Inflammatory macrophage treated with lipopolysaccharide for 4 hours (primary cell): ENCODE results near the gene U2SURP.
A peak's percentile ranks its signal among the peaks of the same experiment; 100 is the strongest.
"Not testable (repeated sequence)": the region's sequence is repeated elsewhere in the genome, so short reads cannot be mapped to it uniquely, and the experiment has no call there.

Source experiments
- DNase-seq: peaks from one replicate; pipeline ENCODE4 v3.0.0-alpha.2; 2020

Gene U2SURP

GRCh38 chr3:143073983-143074382 lies 72.6 kb downstream of the U2SURP start:
- not testable (repeated sequence) for DNase-seq

GRCh38 chr3:143078883-143079282 lies 77.5 kb downstream of the U2SURP start:
- no peak for DNase-seq

DNA sequence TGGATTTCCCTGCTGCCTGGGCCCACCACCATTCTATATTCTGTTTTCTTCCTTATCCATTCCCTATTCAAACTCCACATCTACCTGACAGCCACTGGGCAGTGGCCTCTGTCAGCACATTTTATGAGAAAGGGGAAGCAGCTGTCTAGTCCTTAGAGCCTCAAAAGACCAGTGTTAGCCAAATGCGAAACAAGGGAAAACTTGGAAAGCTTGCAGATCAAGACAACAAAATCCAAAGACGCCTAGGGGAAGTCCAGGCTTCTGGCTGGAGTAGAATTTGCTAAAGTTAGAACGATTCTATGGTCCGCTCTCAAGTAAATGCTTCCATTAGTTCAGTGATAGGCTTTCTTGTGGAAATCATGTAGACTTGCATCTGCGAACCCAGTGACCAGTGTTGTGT lies 78.8 kb downstream of the U2SURP start:
- no peak for DNase-seq

GRCh38 chr3:143081365-143081764 lies 80.0 kb downstream of the U2SURP start:
- no peak for DNase-seq

- peak; percentile 51 for DNase-seq
Measured at GRCh38 chr3:143081844-143082778, 80.7 kb downstream of the U2SURP start.

DNA sequence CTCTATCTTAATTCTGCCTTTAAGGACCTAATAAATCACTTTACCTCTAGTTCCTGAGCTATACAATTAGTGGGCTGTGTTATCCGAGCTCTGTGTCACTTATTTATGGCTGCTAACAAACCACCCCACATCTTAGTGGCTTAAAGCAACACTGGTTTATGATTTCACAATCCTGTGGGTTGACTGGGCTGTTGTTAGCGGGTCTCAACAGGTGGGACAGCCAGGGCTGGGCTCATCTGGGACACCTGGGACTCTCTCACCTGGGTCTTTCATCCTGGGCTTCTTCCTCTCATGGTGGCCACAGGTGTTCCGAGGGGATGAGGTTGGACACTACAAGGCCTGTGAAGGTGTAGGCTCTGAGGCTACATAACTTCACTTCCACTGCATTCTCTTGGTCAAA lies 82.4 kb downstream of the U2SURP start:
- DNase-seq: no peak

- DNase-seq: peak; percentile 95
Measured at GRCh38 chr3:143084856-143085731, 83.7 kb downstream of the U2SURP start.

- no peak for DNase-seq
Measured at GRCh38 chr3:143088835-143089234, 87.5 kb downstream of the U2SURP start.

- no peak for DNase-seq
Measured at GRCh38 chr3:143089965-143090364, 88.6 kb downstream of the U2SURP start.

DNA sequence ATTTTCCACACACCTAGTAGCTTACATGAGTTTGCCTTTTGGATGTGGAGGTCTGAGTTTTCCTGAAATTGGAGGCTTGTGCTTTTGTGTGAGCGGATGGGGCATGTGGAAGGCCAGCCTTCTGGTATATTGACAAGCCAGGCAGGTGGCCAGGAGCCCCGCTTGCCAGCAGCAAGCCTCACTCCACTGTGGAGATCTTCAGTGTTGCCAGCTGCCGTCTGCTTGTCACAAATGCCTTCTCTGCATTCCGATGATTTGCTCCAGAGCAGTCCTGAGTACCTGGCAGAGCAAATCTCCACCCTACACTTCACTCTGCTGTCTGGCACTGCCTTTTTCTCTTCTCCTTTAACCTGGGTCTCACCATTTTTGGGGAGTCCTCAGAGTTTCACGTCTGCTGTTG lies 89.1 kb downstream of the U2SURP start:
- no peak for DNase-seq

- DNase-seq: no peak
Measured at GRCh38 chr3:143090976-143091837, 89.8 kb downstream of the U2SURP start.

DNA sequence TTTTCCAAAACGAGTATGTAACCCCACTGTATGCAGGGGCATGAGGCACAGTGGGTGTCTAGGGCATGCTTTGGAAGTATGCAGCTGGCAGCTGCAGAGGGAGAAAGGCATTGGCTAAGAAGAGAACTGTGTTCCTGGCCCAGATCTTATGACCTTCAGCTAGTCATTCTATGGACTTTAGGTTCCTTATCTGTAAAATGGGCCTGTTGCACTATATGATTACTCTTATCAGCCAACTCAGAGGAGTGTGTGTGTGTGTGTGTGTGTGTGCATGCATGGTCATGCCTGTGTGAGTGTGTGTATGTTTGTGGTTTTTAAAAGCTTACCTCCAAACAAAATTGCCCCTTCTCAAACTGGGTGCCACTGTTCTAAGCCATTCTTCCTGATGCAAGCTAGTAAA lies 90.8 kb downstream of the U2SURP start:
- no peak for DNase-seq

GRCh38 chr3:143095813-143096212 lies 94.4 kb downstream of the U2SURP start:
- no peak for DNase-seq

DNA sequence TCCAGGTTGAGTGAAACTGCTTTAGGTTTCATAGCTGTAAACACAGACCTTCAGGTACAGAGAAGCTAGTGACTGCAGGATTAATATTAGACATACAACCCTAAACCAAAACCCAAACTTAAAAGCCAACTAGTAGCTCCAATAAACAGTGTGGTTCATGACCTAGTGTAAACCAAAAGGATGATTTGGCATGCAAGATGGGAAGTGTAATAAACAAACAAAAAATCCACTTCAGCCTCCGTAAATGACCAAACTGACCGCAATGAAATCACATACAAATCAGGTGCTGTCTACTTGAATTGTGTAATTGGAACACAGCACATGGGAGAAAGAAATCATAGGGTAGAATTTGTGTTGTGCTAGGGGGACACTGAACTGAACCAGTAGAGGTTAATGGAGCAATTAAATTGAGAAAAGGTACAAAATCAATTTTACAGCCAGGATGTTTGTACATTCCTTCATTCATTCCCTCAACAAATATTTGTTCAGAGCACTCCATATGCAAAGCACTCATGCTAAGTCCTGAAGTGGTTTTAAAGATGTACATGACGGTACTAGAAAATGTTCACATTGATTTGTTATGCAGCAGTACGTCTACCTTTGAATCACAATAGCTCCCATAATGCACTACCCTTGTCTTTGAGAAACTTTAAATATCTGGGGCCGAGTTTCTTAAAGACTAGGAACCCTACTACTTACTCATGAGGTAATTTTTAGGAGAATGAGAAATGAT lies 96.8 kb downstream of the U2SURP start:
- no peak for DNase-seq

DNA sequence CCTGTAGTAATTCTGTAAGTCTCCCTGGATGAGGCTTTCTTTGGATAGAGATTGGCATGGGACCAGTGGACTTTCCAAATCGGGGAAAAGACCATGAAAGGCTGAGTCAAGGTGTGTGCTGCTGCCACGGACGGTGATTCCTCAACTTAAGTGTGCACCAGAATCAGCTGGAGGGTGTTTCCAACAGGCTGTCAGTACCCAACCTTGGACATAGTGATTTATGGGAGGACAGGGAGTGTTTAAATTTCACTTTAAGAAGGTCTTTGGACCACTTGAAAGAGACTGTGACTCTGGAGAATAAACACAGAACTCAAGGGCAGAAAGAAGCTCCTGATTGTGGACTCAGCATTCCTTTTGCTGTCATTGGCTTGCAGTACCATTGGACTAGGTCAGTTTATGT lies 97.8 kb downstream of the U2SURP start:
- DNase-seq: no peak

DNA sequence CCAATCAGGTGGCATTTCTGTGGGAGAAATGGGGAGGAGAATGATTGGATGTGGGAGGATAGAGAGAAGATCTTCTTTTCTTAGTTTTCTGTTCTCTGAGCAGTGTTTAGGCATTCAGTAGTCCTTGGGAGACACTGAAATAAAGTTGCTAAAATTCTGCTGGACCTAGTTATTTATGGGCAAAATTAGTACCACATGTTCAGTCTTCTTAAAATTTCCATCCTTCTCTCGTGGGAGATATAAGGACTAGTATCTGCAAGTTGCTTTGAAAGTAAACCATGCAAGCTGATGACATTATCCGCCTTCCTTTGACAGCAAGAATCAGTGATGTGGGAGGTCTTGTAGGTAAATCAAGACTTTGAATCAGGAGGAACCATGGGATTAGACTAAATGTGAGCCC lies 98.3 kb downstream of the U2SURP start:
- no peak for DNase-seq

DNA sequence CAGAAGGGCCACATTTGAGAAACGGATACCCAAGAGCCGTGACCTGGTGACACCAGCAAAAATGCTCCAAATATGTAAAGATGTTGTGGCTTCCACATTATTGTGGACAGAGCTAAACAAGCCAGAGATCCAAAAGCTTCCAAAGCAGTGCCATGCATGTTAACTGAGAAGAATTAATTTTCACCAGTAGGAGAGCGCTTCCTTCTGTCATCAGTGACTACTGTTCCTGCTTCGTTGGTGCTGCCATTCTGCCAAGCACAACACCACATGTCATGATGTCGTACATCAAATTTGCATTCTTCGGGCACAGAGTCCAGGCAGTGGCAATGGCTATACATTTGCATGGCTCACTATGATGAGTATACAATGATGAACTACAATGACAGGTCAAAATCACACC lies 99.1 kb downstream of the U2SURP start:
- no peak for DNase-seq

DNA sequence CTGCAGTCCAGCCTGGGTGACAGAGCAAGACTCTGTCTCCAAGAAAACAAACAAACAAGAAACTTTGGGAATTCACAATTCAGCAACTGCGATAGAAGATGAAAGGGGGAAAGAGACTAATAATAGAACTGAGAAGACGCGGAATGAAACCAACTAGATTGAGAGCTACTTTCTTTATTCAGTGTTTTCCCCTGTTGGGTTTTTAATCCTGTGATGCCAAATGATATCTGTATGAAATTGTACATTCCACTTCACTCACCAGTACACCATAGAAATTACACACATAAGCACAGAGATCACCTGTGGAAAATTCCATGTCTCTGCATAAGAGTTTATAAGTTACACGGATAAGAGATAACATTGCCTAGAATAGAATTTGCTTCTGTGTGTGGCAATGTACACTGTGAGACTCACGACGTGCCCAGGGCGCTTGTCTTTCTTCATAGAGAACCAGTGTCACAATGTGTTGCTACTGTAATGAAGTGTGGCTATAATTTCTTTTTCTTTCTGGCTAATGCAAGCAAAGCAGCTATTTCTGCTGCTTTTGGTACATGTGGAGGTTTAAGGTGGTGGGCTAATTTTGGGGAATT lies 100.5 kb downstream of the U2SURP start:
- no peak for DNase-seq

- DNase-seq: no peak
Measured at GRCh38 chr3:143103652-143104051, 102.3 kb downstream of the U2SURP start.

DNA sequence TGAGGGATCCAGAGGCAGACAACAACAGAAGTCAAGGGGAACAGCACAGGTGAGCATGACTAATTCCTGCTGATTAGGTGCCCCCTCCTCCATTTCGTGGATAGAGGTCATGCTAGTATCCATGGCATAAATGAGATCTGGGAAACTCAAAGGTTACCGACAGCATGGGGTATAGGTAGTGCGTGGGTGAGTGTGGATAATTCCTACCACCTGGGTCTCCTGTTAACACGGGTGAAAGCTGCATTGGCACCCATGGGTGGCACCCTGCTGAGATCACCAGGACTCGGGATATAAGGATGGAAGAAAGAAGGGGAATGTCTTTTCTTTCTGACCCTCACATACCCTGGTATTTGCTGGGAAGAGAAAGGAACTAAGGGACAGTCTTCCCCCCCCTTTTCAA lies 103.8 kb downstream of the U2SURP start:
- DNase-seq: no peak

DNA sequence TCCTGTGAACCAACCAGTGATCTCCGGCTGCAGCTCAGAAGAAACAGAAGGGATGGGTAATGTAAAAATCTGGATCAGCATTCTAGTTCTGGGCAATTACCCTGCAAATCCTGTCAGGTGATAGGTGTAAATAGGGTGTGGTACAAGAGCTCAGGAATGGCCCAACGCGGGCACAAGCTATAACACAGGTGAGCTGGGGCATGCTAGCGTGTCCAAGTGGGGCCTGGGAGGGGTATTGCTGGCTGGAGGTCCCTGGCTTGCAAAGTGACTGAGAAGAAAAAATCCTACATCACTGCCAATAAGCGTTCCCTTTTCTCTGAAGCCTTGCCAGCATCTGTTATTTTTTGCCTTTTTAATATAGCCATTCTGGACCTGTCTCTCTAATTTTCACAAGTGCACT lies 108.5 kb downstream of the U2SURP start:
- DNase-seq: no peak
